GM18502 (cell line): Measurements from ENCODE around the gene ALB.

Source experiments
- ATAC-seq: cut with Tn5 transposase; IDR thresholded peaks from one replicate; pipeline ENCODE4 v1.9.1; 2021; ENCODE audit warnings: mild to moderate bottlenecking; ENCODE audit not compliant: unreplicated experiment, poor library complexity

Gene ALB

DNA sequence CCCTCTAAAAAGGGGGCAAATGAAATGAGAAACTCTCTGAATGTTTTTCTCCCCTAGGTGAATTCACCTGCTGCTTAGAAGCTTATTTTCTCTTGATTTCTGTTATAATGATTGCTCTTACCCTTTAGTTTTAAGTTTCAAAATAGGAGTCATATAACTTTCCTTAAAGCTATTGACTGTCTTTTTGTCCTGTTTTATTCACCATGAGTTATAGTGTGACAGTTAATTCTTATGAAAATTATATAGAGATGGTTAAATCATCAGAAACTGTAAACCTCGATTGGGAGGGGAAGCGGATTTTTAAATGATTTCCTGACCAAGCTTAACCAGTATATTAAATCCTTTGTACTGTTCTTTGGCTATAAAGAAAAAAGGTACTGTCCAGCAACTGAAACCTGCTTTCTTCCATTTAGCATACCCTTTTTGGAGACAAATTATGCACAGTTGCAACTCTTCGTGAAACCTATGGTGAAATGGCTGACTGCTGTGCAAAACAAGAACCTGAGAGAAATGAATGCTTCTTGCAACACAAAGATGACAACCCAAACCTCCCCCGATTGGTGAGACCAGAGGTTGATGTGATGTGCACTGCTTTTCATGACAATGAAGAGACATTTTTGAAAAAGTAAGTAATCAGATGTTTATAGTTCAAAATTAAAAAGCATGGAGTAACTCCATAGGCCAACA, 4.2 kb downstream of the ALB start:
- ATAC-seq: no peak

DNA sequence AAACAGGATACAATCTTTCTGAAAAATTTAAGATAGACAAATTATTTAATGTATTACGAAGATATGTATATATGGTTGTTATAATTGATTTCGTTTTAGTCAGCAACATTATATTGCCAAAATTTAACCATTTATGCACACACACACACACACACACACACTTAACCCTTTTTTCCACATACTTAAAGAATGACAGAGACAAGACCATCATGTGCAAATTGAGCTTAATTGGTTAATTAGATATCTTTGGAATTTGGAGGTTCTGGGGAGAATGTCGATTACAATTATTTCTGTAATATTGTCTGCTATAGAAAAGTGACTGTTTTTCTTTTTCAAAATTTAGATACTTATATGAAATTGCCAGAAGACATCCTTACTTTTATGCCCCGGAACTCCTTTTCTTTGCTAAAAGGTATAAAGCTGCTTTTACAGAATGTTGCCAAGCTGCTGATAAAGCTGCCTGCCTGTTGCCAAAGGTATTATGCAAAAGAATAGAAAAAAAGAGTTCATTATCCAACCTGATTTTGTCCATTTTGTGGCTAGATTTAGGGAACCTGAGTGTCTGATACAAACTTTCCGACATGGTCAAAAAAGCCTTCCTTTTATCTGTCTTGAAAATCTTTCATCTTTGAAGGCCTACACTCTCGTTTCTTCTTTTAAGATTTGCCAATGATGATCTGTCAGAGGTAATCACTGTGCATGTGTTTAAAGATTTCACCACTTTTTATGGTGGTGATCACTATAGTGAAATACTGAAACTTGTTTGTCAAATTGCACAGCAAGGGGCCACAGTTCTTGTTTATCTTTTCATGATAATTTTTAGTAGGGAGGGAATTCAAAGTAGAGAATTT, 5.2 kb downstream of the ALB start:
- no peak for ATAC-seq

DNA sequence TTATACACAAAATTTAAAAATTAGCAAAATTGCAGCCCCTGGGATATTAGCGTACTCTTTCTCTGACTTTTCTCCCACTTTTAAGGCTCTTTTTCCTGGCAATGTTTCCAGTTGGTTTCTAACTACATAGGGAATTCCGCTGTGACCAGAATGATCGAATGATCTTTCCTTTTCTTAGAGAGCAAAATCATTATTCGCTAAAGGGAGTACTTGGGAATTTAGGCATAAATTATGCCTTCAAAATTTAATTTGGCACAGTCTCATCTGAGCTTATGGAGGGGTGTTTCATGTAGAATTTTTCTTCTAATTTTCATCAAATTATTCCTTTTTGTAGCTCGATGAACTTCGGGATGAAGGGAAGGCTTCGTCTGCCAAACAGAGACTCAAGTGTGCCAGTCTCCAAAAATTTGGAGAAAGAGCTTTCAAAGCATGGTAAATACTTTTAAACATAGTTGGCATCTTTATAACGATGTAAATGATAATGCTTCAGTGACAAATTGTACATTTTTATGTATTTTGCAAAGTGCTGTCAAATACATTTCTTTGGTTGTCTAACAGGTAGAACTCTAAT, 6.0 kb downstream of the ALB start:
- no peak for ATAC-seq

DNA sequence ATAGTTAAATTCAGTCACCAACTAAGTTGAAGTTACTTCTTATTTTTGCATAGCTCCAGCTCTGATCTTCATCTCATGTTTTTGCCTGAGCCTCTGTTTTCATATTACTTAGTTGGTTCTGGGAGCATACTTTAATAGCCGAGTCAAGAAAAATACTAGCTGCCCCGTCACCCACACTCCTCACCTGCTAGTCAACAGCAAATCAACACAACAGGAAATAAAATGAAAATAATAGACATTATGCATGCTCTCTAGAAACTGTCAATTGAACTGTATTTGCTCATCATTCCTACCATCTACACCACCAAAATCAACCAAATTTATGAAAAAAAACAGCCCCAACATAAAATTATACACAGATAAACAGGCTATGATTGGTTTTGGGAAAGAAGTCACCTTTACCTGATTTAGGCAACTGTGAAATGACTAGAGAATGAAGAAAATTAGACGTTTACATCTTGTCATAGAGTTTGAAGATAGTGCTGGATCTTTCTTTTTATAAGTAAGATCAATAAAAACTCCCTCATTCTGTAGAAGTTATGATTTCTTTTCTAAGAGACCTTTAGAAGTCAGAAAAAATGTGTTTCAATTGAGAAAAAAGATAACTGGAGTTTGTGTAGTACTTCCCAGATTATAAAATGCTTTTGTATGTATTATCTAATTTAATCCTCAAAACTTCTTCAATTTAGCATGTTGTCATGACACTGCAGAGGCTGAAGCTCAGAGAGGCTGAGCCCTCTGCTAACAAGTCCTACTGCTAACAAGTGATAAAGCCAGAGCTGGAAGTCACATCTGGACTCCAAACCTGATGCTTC, 7.0 kb downstream of the ALB start:
- ATAC-seq: no peak

DNA sequence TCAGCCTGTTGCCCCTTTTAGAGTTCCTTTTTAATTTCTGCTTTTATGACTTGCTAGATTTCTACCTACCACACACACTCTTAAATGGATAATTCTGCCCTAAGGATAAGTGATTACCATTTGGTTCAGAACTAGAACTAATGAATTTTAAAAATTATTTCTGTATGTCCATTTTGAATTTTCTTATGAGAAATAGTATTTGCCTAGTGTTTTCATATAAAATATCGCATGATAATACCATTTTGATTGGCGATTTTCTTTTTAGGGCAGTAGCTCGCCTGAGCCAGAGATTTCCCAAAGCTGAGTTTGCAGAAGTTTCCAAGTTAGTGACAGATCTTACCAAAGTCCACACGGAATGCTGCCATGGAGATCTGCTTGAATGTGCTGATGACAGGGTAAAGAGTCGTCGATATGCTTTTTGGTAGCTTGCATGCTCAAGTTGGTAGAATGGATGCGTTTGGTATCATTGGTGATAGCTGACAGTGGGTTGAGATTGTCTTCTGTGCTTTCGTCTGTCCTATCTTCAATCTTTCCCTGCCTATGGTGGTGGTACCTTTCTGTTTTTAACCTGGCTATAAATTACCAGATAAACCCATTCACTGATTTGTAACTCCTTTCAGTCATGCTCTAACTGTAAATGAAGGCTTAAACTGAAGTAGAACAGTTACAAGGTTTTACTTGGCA, 7.8 kb downstream of the ALB start:
- ATAC-seq: no peak

DNA sequence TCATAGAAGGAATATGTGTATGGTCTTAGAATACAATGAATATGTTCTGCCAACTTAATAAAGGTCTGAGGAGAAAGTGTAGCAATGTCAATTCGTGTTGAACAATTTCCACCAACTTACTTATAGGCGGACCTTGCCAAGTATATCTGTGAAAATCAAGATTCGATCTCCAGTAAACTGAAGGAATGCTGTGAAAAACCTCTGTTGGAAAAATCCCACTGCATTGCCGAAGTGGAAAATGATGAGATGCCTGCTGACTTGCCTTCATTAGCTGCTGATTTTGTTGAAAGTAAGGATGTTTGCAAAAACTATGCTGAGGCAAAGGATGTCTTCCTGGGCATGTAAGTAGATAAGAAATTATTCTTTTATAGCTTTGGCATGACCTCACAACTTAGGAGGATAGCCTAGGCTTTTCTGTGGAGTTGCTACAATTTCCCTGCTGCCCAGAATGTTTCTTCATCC, 9.2 kb downstream of the ALB start:
- no peak for ATAC-seq

DNA sequence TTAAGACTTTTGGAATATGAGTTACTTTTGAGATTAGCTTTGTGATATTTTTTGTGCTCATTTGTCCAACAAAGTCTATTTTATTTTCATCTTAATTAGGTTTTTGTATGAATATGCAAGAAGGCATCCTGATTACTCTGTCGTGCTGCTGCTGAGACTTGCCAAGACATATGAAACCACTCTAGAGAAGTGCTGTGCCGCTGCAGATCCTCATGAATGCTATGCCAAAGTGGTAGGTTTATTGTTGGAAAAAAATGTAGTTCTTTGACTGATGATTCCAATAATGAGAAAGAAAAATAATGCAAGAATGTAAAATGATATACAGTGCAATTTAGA, 10.8 kb downstream of the ALB start:
- no peak for ATAC-seq

DNA sequence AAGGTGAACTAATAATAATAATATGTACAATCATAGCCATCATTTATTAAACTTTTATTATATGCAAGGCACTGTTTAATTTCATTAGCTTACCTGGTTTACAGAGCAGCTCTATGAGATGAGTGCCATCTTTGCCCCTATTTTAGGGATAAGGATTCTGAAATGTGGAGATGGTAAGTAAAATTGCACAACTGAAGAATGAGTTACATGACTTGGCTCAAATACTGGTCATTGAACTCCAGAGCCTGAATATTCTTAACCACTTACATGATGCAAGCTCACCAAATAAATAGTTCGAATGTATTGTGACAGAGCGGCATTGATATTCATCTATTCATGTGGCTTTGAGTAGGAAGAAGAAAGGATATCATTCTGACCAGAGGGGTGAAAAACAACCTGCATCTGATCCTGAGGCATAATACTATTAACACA, 11.7 kb downstream of the ALB start:
- no peak for ATAC-seq

DNA sequence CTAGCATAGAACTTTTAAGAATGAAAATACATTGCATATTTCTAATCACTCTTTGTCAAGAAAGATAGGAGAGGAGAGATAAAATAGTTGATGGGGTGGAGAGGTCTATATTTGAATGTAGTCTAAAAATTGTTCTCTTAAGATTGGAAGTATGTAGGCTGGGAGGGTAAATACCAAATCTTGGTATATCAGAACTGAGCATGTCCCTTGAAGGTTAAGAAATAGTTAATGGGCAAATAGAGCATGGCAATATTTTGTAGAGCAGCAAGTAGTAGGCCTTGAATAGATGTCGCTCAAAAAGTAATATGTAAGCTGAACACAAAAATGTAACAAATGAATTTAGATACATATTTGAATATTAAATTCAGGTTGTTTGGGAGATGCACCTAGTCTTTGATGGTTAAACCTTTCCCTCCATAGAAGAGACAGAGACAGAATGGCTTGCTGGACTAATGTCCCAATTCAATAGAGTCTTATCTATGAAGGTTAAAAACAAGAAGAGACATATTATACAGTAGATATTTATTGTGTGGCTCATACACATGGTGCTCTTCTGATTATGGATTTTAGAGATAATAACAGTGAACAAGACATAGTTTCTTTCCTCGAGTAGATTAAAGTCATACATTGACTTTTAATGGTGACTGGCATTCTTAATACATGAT, 12.5 kb downstream of the ALB start:
- ATAC-seq: no peak

DNA sequence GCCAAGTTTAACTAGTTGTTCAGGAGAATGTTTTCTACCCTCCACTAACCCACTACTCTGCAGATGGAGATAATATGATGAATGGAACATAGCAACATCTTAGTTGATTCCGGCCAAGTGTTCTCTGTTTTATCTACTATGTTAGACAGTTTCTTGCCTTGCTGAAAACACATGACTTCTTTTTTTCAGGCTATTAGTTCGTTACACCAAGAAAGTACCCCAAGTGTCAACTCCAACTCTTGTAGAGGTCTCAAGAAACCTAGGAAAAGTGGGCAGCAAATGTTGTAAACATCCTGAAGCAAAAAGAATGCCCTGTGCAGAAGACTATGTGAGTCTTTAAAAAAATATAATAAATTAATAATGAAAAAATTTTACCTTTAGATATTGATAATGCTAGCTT, 13.3 kb downstream of the ALB start:
- ATAC-seq: no peak

DNA sequence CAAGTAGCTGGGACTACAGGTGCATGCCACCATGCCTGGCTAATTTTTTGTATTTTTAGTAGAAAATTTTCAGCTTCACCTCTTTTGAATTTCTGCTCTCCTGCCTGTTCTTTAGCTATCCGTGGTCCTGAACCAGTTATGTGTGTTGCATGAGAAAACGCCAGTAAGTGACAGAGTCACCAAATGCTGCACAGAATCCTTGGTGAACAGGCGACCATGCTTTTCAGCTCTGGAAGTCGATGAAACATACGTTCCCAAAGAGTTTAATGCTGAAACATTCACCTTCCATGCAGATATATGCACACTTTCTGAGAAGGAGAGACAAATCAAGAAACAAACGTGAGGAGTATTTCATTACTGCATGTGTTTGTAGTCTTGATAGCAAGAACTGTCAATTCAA, 13.9 kb downstream of the ALB start:
- no peak for ATAC-seq

DNA sequence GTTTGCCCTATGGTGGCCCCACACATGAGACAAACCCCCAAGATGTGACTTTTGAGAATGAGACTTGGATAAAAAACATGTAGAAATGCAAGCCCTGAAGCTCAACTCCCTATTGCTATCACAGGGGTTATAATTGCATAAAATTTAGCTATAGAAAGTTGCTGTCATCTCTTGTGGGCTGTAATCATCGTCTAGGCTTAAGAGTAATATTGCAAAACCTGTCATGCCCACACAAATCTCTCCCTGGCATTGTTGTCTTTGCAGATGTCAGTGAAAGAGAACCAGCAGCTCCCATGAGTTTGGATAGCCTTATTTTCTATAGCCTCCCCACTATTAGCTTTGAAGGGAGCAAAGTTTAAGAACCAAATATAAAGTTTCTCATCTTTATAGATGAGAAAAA, 14.6 kb downstream of the ALB start:
- no peak for ATAC-seq

DNA sequence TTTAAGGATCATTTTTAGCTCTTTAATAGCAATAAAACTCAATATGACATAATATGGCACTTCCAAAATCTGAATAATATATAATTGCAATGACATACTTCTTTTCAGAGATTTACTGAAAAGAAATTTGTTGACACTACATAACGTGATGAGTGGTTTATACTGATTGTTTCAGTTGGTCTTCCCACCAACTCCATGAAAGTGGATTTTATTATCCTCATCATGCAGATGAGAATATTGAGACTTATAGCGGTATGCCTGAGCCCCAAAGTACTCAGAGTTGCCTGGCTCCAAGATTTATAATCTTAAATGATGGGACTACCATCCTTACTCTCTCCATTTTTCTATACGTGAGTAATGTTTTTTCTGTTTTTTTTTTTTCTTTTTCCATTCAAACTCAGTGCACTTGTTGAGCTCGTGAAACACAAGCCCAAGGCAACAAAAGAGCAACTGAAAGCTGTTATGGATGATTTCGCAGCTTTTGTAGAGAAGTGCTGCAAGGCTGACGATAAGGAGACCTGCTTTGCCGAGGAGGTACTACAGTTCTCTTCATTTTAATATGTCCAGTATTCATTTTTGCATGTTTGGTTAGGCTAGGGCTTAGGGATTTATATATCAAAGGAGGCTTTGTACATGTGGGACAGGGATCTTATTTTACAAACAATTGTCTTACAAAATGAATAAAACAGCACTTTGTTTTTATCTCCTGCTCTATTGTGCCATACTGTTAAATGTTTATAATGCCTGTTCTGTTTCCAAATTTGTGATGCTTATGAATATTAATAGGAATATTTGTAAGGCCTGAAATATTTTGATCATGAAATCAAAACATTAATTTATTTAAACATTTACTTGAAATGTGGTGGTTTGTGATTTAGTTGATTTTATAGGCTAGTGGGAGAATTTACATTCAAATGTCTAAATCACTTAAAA, 15.3 kb downstream of the ALB start:
- ATAC-seq: no peak

DNA sequence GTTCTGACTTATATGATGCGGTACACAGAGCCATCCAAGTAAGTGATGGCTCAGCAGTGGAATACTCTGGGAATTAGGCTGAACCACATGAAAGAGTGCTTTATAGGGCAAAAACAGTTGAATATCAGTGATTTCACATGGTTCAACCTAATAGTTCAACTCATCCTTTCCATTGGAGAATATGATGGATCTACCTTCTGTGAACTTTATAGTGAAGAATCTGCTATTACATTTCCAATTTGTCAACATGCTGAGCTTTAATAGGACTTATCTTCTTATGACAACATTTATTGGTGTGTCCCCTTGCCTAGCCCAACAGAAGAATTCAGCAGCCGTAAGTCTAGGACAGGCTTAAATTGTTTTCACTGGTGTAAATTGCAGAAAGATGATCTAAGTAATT, 16.5 kb downstream of the ALB start:
- no peak for ATAC-seq

DNA sequence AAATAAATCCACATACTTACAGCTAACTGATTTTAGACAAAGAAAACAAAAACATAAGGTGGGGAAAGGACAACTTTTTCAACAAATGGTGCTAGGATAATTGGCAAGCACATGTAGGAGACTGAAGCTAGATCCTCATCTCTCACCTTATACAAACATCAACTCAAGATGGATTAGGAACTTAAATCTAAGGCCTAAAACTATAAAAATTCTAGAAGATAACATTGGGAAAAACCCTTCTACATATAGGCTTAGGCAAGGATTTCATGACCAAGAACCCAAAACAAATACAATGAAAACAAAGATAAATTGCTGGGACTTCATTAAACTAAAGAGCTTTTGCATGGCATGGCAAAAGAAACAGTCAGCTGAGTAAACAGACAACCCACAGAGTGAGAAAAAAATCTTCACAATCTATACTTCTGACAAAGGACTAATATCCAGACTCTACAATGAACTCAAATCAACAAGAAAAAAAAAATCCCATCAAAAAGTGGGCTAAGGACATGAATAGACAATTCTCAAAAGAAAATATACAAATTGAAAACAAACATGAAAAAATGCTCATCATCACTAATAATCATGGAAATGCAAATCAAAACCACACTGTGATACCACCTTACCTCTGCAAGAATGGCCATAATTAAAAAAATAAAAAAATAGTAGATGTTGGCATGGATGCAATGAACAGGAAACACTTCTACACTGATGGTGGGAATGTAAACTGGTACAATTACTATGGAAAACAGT, 17.8 kb downstream of the ALB start:
- no peak for ATAC-seq

DNA sequence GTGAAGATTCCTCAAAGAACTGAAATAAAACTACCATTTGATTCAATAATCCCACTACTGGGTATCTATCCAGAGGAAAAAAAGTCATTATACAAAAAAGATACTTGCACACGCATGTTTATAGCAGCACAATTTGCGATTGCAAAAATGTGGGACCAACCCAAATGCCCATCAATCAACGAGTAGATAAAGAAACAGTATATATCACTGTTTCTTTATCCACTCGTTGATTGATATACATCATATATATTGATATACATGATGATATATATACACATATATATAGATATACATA, 18.3 kb downstream of the ALB start:
- no peak for ATAC-seq

DNA sequence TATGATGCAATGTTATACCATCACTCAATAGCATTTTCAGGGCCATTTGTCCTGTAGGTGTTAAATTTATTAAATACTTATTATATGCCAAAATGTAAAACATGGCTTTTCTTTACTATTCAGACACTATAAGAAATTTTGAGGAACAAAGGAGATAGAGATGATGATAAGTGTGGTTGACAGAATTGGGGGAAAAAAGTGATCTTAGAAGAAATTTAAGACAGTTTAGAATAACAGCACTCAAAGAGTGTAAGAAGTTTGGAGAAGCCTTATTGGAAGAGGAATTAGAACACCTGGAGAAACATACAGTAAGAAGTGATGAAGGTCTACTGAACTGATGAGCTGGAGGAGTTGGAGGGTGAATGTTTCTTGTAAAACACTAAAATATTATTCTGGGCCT, 19.1 kb downstream of the ALB start:
- ATAC-seq: no peak

DNA sequence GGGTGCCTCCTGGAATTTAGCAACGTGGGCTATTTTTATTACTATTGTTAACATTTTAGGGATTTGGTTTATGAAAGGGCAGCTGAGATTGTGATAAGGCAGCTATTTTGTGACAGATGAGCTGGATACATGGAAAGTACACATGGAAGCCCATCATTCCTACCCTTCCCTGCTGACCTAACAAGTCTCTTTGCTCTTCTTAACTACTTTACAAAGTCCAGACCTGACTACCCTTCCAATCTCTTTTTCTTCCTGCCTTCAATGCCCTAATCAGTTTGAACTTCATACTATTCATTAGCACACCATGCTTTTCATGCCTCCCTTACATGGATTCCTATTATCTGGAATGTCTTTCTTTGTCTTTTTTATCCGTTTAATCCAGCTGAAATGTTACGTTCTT, 22.6 kb downstream of the ALB start:
- no peak for ATAC-seq
